GM19324 (cell line): ENCODE results near the gene PRDM16.

ENCODE experiments used
- ATAC-seq: cut with Tn5 transposase; IDR thresholded peaks from one replicate; pipeline ENCODE4 v1.9.1; 2021; ENCODE audit warnings: mild to moderate bottlenecking, moderate library complexity; ENCODE audit not compliant: unreplicated experiment, low FRiP score

The PRDM16 gene

DNA sequence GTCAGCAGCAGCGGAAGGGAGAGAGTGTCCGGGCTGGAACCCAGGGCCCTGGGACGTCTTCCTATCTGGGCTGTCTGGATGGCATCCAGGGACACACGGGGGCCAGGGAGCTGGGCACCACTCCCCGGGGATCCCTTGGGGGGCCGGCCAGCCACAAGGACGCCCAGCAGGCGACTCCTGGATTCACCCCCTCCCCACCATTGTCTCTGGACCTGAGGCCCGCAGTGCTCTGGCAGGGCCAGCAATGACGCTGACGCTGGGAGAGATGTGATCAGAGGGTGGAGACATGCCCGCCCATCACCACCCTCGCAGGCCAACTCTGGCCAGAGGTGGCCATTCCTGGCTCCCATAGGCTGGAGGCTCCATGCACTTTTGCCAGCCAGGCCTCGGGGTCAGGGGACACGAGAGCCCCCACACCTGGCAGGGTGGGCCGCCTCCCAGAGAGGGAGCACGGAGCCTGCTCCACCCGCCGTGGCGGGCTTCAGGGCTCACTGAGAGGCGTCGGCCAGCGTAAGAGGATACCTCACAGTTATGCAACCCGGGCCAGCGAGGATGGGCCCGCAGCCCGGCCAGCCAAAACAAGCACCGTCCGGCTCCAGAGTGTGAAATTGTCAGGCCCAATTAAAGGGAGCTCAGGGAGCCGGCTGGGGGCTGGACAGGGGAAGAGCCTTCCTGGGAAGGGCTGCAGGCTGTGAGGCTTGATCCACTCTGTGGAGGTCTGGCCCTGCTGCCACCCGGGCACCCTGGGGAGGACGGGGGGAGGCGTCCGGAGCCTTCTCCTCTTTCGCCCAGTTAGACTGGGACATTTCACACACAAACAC is 37.4 kb upstream of the PRDM16 start:
- ATAC-seq: no peak

- ATAC-seq: no peak
Observed at GRCh38 chr1:3032371-3033039, 36.5 kb upstream of the PRDM16 start.

- ATAC-seq: no peak
Observed at GRCh38 chr1:3033040-3033789, 35.8 kb upstream of the PRDM16 start.

GRCh38 chr1:3033790-3034090 is 35.3 kb upstream of the PRDM16 start:
- ATAC-seq: no peak

- no peak for ATAC-seq
Observed at GRCh38 chr1:3034162-3034561, 34.8 kb upstream of the PRDM16 start.

- no peak for ATAC-seq
Observed at GRCh38 chr1:3034728-3035562, 34.1 kb upstream of the PRDM16 start.

- no peak for ATAC-seq
Observed at GRCh38 chr1:3035563-3036446, 33.2 kb upstream of the PRDM16 start.

DNA sequence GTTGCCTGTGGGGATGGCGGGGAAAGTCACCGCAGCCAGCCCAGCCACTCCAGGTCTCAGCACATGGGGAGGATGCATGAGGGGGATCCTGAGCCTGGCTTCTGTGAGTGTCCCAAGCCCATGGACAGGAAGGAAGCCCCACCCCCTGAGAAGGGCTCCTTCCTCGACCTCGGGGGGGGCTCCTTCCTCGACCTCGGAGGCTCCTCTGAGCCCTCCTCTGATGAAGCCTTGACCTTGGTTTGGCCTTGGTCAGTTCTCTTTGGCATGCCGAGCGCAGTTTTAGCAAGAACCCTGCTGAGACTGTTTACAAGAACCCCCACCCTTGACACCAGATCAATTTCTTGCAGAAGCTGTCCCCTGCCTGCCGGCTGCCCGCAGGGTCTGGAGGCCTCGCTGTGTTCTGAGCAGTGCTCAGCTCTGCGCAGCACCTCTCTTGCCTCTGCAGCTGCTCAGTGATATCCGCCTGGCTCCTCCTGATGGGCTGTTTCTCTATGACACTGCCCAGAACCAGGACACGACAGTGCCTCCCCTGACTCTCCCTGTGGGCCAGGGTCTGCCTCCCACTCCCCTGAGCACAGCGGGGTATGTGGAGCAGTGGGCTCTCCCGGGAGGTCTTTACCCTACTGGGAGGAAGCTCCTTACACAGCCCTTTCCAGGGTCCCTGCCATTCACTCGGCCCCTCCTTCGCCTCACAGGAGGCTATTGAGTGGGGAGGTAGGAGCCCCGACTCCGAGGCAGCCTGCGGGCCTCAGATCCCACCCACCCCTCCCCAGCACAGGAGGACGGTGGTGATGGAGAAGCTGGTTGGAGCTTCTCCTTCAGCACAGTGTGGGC is 32.3 kb upstream of the PRDM16 start:
- no peak for ATAC-seq

- ATAC-seq: no peak
Observed at GRCh38 chr1:3037281-3038040, 31.5 kb upstream of the PRDM16 start.

GRCh38 chr1:3038113-3038551 is 30.9 kb upstream of the PRDM16 start:
- ATAC-seq: no peak

- no peak for ATAC-seq
Observed at GRCh38 chr1:3038571-3039181, 30.3 kb upstream of the PRDM16 start.

GRCh38 chr1:3040004-3040403 is 29.0 kb upstream of the PRDM16 start:
- no peak for ATAC-seq

DNA sequence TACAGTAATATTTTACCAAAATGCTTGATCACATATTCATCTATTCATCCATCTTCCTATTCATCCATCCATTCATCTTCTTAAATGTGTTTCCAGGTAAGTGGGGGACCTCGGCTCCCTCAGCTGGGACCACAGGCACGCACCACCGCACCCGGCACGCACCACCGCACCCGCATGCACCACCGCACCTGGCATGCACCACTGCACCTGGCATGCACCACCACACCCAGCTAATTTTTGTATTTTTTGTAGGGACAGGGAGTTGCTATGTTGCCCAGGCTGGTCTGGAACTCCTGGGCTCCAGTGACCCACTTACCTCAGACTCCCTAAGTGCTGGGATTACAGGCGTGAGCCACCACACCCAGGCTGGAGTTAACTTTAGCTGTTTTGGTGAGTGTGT is 26.5 kb upstream of the PRDM16 start:
- ATAC-seq: no peak

- ATAC-seq: no peak
Observed at GRCh38 chr1:3049164-3049563, 19.8 kb upstream of the PRDM16 start.

DNA sequence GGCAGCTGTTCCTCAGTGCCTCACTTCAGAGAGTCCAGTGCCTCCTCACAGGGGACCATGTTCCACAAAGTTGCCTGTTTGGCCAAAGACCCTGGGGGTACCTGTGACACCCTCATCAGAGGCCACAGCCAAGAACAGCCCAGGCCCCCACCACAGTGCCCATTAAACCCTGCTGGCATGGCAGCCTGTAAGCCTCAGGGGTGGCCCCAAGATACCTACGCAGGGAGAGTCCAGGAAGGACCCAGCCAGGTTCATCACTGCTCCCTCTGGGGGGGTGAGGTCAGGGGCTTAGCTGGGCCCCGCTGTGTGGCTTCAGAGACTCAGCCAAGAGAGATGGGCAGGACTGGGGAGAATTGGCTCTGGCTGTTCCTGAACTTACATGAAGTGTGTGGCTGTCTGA is 19.1 kb upstream of the PRDM16 start:
- no peak for ATAC-seq

DNA sequence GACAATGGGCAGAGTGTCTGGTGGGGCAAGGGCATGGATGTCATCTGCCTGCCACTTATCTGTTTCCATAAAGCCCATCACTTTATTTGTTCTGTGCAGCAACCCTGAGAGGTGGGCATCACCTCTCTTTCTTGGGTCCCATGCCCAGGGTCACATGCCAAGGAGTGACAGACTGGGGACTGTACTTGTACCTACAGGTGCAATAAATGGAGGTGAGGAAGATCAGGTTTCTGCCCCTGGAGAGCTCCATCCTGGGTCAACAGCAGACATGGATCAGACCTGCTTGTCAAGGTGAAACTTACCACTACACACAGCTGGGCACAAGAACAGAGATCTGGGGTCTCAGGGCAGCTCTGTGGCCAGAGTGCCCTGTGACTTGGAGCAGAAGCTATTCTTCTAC is 18.4 kb upstream of the PRDM16 start:
- ATAC-seq: no peak
